Keratinocyte (primary cell): Measurements from ENCODE around the gene RAB44. TPM values are rescaled to one million over a fixed set of nuclear protein-coding genes. Genes with fewer than 3 reads are reported as not detected.
A peak's percentile ranks its signal among the peaks of the same experiment; 100 is the strongest.

Experiments used
- DNase-seq: peaks from one replicate; pipeline ENCODE4 v3.0.0-alpha.2; 2011; ENCODE audit warnings: low read depth, missing footprints, low spot score
- FAIRE-seq: peaks from 2 replicates; lab custom pipeline; 2011; peaks lifted over from hg19 to GRCh38; lab: Jason Lieb, UNC
- H2AFZ ChIP-seq: 2 replicates; pipeline ENCODE4 v1.6.0; 2012; ENCODE audit warnings: low read length, control low read depth, inconsistent platforms; ENCODE audit not compliant: control insufficient read depth
- H3K27ac ChIP-seq: 2 replicates; pipeline ENCODE4 v1.5.1; 2011; ENCODE audit warnings: low read length; ENCODE audit not compliant: control insufficient read depth, insufficient read depth
- H3K27me3 ChIP-seq: 3 replicates; pipeline ENCODE4 v1.6.0; 2011; ENCODE audit warnings: low read length; ENCODE audit not compliant: control insufficient read depth, insufficient read depth; ENCODE audit errors: extremely low read depth
- H3K36me3 ChIP-seq, 2 experiments: 2 replicates in 1 of 2; 3 replicates in 1 of 2; pipeline ENCODE4 v1.5.1; 2011; ENCODE audit warnings: low read length in 2 of 2, mild to moderate bottlenecking in 1 of 2; ENCODE audit not compliant: control insufficient read depth in 2 of 2, insufficient read depth in 2 of 2; ENCODE audit errors: extremely low read depth in 1 of 2
- H3K4me1 ChIP-seq: 3 replicates; pipeline ENCODE4 v1.5.1; 2011; ENCODE audit warnings: low read length; ENCODE audit not compliant: control insufficient read depth, insufficient read depth; ENCODE audit errors: extremely low read depth
- H3K4me2 ChIP-seq: 3 replicates; pipeline ENCODE4 v1.6.0; 2011; ENCODE audit warnings: low read depth, low read length; ENCODE audit not compliant: control insufficient read depth, insufficient read depth; ENCODE audit errors: extremely low read depth
- H3K4me3 ChIP-seq, 3 experiments: fragments of 200-600 bp in 1 of 3; sonication (generic) in 1 of 3; 2 replicates in 2 of 3; 3 replicates in 1 of 3; pipeline ENCODE4 v1.5.1; 2011 to 2016; ENCODE audit warnings: low read length in 3 of 3, mild to moderate bottlenecking in 3 of 3, control low read depth in 2 of 3, inconsistent platforms in 1 of 3, low read depth in 1 of 3, mixed read lengths in 1 of 3, mixed run types in 1 of 3, moderate library complexity in 1 of 3; ENCODE audit not compliant: control insufficient read depth in 2 of 3, insufficient read depth in 2 of 3; ENCODE audit errors: extremely low read depth in 1 of 3
- H3K79me2 ChIP-seq: 2 replicates; pipeline ENCODE4 v1.6.0; 2012; ENCODE audit warnings: low read length; ENCODE audit not compliant: control insufficient read depth, insufficient read depth
- H3K9ac ChIP-seq: 3 replicates; pipeline ENCODE4 v1.6.0; 2011; ENCODE audit warnings: low read length; ENCODE audit not compliant: control insufficient read depth, insufficient read depth; ENCODE audit errors: extremely low read depth
- H3K9me1 ChIP-seq: 3 replicates; pipeline ENCODE4 v1.6.0; 2011; ENCODE audit warnings: low read length; ENCODE audit not compliant: control insufficient read depth, insufficient read depth; ENCODE audit errors: extremely low read depth
- H3K9me3 ChIP-seq: 2 replicates; pipeline ENCODE4 v1.5.1; 2012; ENCODE audit warnings: low read depth, low read length; ENCODE audit not compliant: control insufficient read depth
- H4K20me1 ChIP-seq: 3 replicates; pipeline ENCODE4 v1.6.0; 2011; ENCODE audit warnings: low read length; ENCODE audit not compliant: control insufficient read depth, insufficient read depth; ENCODE audit errors: extremely low read depth
- EZH2 ChIP-seq: IDR thresholded peaks from one replicate; pipeline ENCODE4 v1.6.1; 2012; ENCODE audit warnings: inconsistent platforms, mild to moderate bottlenecking, low read length, moderate library complexity
- dilution Hi-C: fragments of 300-500 bp; cut with MboI; formaldehyde crosslinking; loops from one replicate; pipeline ENCODE4 v1.7.0; 2020; ENCODE audit warnings: low sequenced_read_pairs; ENCODE audit not compliant: extremely low pct_ligation_motif_present
- polyA plus RNA-seq, 5 experiments: library from polyadenylated mRNA; depleted of rRNA in 3 of 5; stranded (reverse) in 3 of 5; stranded (forward) in 1 of 5; unstranded in 1 of 5; fragments of >200 nt; gene quantifications; 1 replicate in 1 of 5; 2 replicates in 3 of 5; 3 replicates in 1 of 5; pipeline versions ENCODE4 v1.2.1 to v1.2.3, GENCODE V29; 2011 to 2012; ENCODE audit warnings: missing spikeins in 2 of 5, low read depth in 1 of 5, low replicate concordance in 1 of 5
- TF ChIP-seq, protein P1 (sequence below), 3 experiments: IDR thresholded peaks in 1 of 3; conservative IDR thresholded peaks in 1 of 3; optimal IDR thresholded peaks in 1 of 3; 2 replicates in 2 of 3; 3 replicates in 1 of 3; pipeline versions ENCODE3 to v1.5.1; 2011; ENCODE audit warnings: low read length in 3 of 3, mild to moderate bottlenecking in 3 of 3, moderate library complexity in 2 of 3, control low read depth in 1 of 3, inconsistent platforms in 1 of 3; ENCODE audit not compliant: insufficient read depth in 2 of 3; ENCODE audit errors: extremely low read depth in 1 of 3

RAB44 gene
- polyA plus RNA-seq, 1 donor (not counting 4 experiments of a cell fraction or from before 2014, with no cell fraction given) = 0.03 TPM

DNA sequence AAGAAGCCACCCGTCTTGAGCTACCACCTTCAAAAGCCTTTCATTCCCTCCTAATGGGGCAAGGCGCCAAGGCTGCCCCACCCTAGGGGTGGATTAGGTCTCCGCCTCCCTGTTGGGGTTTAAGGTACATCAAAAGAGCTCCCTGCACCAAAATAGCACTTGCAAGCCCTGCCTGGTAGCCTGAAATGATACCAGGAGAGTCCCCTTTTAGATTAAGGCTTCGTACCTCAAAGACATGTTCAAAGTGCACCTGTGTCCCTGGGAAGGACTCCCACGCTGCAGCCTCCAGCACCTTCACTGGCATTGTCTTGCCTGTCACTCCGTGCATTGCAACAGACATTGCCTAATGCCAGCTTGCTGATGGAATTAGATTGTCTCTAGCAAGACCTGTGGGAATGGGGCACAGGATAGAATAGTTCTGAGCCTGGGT lies 34.8 kb upstream of the RAB44 start:
- Histone ChIP-seq H3K4me3 (no peak overlapping the region), H3K4me2 (peak overlapping the region; percentile 22), H3K9me3 (no peaks in the 10 kb centered on the region), H3K36me3 (no peaks in the 10 kb centered on the region), H3K27ac (no peak overlapping the region), H3K9ac (no peak overlapping the region), H3K9me1 (peaks cover 2% of the 10 kb centered on the region), H4K20me1 (no peaks in the 10 kb centered on the region), H2AFZ (no peak overlapping the region), H3K79me2 (no peaks in the 10 kb centered on the region), H3K4me1 (peaks cover 41% of the 10 kb centered on the region), H3K27me3 (no peaks in the 10 kb centered on the region)
- TF ChIP-seq EZH2 = no peak
- TF ChIP-seq, protein P1, sequence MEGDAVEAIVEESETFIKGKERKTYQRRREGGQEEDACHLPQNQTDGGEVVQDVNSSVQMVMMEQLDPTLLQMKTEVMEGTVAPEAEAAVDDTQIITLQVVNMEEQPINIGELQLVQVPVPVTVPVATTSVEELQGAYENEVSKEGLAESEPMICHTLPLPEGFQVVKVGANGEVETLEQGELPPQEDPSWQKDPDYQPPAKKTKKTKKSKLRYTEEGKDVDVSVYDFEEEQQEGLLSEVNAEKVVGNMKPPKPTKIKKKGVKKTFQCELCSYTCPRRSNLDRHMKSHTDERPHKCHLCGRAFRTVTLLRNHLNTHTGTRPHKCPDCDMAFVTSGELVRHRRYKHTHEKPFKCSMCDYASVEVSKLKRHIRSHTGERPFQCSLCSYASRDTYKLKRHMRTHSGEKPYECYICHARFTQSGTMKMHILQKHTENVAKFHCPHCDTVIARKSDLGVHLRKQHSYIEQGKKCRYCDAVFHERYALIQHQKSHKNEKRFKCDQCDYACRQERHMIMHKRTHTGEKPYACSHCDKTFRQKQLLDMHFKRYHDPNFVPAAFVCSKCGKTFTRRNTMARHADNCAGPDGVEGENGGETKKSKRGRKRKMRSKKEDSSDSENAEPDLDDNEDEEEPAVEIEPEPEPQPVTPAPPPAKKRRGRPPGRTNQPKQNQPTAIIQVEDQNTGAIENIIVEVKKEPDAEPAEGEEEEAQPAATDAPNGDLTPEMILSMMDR (optimal IDR thresholded peaks at IDR 0.05 in 1 of 3, IDR thresholded peaks at IDR 0.05 in 1 of 3, conservative IDR thresholded peaks at IDR 0.05 in 1 of 3; ENCODE audit: extremely low read depth in 1 of 3, insufficient read depth in 2 of 3, low read length in 3 of 3) = no peak
- DNase-seq = no peak
- no peak for FAIRE-seq
- dilution Hi-C loops = no loop called here

DNA sequence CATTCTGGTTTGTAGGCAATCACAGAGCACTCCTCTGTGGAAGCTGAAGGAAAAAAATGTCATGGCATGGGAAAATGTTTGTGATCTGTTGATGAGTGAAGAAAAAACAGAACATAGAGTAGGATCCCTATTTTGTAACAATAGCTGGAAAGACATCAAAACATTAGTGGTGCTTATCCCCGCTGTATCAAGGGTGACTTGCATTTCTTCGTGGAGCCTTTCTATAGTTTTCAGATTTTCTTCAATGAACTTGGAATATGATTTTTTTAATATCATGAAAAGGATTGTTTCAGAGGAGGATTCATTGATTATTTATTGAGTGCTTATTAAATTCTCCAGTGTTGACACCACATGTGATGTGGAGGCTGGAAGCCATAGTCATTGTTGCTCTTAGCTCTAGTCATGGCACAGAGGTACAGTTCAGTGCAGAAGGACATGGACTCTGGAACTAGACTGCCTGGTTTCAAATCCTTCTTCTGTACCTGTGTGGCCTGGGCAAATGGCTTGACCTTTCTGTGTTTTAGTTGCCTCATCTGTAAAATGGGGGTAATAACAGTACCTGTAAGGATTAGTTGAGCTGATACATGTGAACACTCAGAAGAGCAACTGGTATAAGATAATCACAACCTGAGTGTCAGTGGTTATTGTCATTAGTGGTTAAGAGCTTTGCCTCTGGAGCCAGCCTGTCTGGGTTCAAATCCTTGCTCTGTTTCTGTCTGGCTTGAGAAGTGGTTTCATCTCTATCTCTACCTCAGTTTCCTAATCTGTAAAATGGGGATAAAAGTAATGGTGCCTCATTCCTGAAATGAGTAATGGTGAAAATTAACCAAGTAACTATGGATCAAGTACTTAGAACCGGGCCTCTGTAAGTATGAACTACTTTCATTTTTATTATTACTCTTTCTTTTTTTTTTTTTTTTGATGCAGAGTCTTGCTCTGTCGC lies 33.9 kb upstream of the RAB44 start:
- TF ChIP-seq, protein P1 (optimal IDR thresholded peaks at IDR 0.05 in 1 of 3, IDR thresholded peaks at IDR 0.05 in 1 of 3, conservative IDR thresholded peaks at IDR 0.05 in 1 of 3; ENCODE audit: extremely low read depth in 1 of 3, insufficient read depth in 2 of 3, low read length in 3 of 3) = no peak
- TF ChIP-seq EZH2 = no peak
- no peaks in the 10 kb centered on the region for H3K27me3 ChIP-seq
- H3K9me3 ChIP-seq = no peaks in the 10 kb centered on the region
- H4K20me1 ChIP-seq = no peaks in the 10 kb centered on the region
- FAIRE-seq (no peak), DNase-seq (no peak)
- H3K36me3 ChIP-seq = no peaks in the 10 kb centered on the region
- H3K4me2 ChIP-seq = no peak overlapping the region
- dilution Hi-C loops = no loop called here
- H3K9ac ChIP-seq = no peak overlapping the region
- peaks cover 2% of the 10 kb centered on the region for H3K9me1 ChIP-seq
- no peak overlapping the region for H3K4me3 ChIP-seq
- H2AFZ ChIP-seq = no peak overlapping the region
- no peaks in the 10 kb centered on the region for H3K79me2 ChIP-seq
- no peak overlapping the region for H3K27ac ChIP-seq
- H3K4me1 ChIP-seq = peaks cover 34% of the 10 kb centered on the region
